Fibroblast of pulmonary artery (primary cell): ENCODE measurements around the gene TMC6.

Source experiments
- DNase-seq: peaks from one replicate; pipeline ENCODE4 v3.0.0-alpha.2; 2010; ENCODE audit warnings: low read depth
- H3K4me3 ChIP-seq: replicated peaks from 2 replicates; pipeline ENCODE4 v1.5.1; 2011; ENCODE audit warnings: low read depth, mild to moderate bottlenecking, control low read depth, low read length, moderate library complexity
- TF ChIP-seq, protein P1 (sequence below): IDR thresholded peaks from 2 replicates; pipeline ENCODE4 v1.5.1; 2011; ENCODE audit warnings: mild to moderate bottlenecking, control low read depth, low read length, inconsistent platforms; ENCODE audit errors: missing control alignments

TMC6 gene

GRCh38 chr17:78132084-78132676 lies 3.6 kb upstream of the TMC6 start:
- TF ChIP-seq, protein P1, sequence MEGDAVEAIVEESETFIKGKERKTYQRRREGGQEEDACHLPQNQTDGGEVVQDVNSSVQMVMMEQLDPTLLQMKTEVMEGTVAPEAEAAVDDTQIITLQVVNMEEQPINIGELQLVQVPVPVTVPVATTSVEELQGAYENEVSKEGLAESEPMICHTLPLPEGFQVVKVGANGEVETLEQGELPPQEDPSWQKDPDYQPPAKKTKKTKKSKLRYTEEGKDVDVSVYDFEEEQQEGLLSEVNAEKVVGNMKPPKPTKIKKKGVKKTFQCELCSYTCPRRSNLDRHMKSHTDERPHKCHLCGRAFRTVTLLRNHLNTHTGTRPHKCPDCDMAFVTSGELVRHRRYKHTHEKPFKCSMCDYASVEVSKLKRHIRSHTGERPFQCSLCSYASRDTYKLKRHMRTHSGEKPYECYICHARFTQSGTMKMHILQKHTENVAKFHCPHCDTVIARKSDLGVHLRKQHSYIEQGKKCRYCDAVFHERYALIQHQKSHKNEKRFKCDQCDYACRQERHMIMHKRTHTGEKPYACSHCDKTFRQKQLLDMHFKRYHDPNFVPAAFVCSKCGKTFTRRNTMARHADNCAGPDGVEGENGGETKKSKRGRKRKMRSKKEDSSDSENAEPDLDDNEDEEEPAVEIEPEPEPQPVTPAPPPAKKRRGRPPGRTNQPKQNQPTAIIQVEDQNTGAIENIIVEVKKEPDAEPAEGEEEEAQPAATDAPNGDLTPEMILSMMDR: no peak
- H3K4me3 ChIP-seq: no peak overlapping the region

DNA sequence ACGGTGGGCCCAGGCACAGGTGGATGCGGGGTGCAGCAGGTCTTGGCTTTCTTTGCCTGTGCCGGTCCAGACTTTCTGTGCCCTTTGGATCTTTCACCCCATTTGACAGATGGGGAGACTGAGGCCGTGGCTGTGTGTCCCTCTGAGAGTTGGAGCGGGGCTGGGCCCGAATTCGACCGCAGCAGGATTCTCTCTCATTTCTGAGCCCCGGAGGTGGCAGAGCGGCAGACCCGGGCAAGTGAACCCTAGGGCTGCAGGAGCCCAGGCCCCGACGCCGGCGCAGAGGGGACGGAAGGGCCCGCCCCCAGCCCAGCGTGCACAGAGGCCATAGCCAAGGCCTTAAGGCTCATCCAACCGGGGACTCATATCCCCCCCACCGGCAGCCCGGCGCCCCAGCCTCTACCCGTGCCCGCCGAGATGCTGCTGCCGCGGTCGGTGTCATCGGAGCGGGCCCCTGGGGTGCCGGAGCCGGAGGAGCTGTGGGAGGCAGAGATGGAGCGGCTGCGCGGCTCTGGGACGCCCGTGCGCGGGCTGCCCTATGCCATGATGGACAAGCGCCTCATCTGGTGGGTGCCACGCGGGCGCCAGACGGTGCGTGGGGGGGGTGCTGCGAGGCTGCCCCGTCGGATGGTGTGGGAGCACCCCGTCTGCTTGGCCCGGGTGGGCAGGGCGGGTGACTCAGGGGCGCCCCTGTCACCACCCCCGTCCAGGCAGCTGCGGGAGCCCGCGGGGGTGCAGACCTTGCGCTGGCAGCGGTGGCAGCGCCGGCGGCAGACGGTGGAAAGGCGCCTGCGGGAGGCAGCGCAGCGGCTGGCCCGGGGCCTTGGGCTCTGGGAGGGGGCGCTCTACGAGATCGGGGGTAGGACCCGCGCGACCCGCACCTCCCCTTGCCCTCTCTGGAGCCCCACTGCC lies 2.9 kb upstream of the TMC6 start:
- TF ChIP-seq, protein P1: no peak
- no peak for DNase-seq

More at GRCh38 chr17:78132084-78132676, 3.6 kb upstream of the TMC6 start:
- DNase-seq: no peak

DNA sequence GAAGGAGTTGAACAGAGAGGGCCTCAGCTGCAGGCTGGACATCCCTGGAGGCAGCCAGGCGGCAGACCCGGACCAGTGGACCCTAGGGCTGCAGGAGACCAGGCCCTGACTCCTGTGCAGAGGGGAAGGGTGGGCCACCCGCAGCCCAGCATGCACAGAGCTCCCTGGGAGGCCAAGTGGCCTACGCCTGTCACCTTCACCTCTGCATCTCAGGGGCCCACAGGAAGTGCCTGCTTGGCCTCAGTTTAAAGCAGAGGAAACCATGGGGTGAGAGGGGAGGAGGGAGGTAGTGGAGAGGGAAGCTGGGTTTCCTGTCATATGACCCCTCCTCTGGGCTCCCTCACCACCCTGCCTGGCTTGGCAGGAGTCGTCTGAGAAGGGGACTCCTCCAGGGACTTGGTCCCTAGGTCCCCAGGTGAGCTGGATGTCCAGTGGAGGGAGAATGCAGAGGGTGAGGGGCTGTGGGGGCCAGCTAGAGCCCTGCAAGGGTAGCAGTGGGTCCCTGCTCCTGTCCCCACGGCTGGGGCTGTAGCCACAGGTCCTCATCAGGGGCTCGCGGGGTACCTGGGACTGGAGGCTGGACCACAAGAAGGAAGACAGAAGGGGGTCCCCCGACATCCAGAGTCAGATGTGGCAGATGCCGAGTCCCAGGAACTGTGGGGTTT lies 2.0 kb upstream of the TMC6 start, which contains the start of gene TMC8:
Gene TMC8 (plus strand): TSS at position 335 of the 665 bp plus-strand sequence. CDS start 818 bp downstream, outside the sequence.
- no peak within 1 kb of the TSS for H3K4me3 ChIP-seq
- DNase-seq: no peak
- TF ChIP-seq, protein P1: no peak

More for the DNA sequence above, 2.9 kb upstream of the TMC6 start:
- H3K4me3 ChIP-seq: no peak overlapping the region

GRCh38 chr17:78130090-78130436 lies 1.5 kb upstream of the TMC6 start:
- H3K4me3 ChIP-seq: no peak overlapping the region
- TF ChIP-seq, protein P1: no peak

DNA sequence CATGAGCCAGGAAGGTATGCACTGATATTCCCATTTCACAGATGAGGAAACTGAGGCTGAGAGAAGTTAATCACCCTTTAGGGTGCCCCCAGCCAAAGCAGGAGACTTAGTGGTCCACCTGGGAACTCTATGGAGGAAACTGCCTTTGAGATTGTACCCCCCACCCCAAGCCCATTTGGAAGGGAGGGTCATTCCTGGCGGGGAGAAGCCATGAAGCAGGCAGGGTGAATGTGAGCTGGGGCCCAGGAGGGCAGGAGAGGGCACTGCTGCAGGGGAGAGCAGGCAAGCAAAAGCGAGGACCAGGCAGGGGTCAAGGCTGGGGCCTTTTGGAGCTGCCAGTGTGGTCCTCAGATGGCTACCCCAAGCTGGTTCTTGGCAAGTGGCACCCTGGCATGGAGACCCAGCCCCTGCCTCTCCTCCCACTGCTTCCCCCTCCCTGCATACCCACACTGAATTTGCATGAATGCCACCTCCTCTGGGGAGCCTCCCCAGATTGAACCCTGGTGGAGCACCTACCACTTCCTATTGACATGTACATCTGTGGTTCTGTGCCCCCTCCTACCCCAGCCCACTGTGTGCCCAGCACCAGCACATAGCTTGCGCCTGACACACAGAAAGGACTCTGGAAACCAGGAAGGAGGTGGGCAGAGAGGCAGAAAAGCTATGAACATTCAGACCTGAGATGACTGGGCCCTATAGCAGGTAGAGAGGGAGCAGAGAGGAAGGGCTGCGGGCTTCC lies 965 bp upstream of the TMC6 start:
- no peak overlapping the region for H3K4me3 ChIP-seq
- DNase-seq: no peak
- TF ChIP-seq, protein P1: no peak

More at GRCh38 chr17:78130090-78130436, 1.5 kb upstream of the TMC6 start:
- DNase-seq: no peak

- peak overlapping the region; percentile 53 for H3K4me3 ChIP-seq
- no peak for DNase-seq
- TF ChIP-seq, protein P1: no peak
Measured at GRCh38 chr17:78127888-78128550, 536 bp downstream of the TMC6 start.
